ENCODE measurements around the gene SPEG.

Gene SPEG

DNA sequence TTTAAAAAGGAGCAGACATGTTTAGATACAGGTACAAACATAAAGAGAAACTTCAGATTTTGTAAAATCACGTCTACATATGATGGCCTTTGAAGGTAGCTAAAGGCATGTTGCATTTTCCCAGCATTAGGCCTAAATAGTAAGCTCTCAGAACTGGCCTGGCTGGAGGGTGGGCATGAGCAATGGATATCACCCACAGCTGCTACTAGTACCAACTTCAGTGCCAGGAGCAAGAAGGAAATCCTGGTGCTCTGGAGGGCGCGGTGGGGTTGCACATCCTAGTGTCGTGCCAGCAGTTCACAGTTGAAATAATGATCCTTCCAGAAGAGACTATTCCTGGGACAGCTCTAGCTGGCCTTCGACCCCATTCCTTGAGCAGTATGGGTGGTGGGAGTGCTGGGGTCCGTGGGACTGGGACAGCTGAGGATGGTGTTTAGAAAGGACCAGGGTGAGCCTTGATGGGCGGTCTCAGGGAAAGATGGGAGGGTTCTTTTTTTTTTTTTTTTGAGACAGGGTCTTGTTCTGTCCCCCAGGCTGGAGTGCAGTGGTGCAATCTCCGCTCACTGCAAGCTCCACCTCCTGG is 11.6 kb upstream of the SPEG start:
- DNase-seq (ENCODE audit: low read depth in 1 of 2, low spot score in 1 of 2), result no peak
- no peak overlapping the region for H3K4me3 ChIP-seq (replicated peaks; ENCODE audit: insufficient read depth, low read length)

GRCh38 chr2:219423652-219424377 is 10.8 kb upstream of the SPEG start:
- peaks cover 8% of the 10 kb centered on the region for H3K27me3 ChIP-seq (ENCODE audit: insufficient read depth, poor library complexity, severe bottlenecking)
- DNase-seq (ENCODE audit: low read depth in 1 of 2, low spot score in 1 of 2), result no peak
- no peak overlapping the region for H3K4me3 ChIP-seq (replicated peaks; ENCODE audit: insufficient read depth, low read length)
- no peak for TF ChIP-seq POLR2AphosphoS5 (IDR thresholded peaks at IDR 0.05; ENCODE audit: low read depth)
- no peak for TF ChIP-seq SPI1 (IDR thresholded peaks at IDR 0.05; ENCODE audit: borderline replicate concordance, low read depth)
- TF ChIP-seq, protein P1, sequence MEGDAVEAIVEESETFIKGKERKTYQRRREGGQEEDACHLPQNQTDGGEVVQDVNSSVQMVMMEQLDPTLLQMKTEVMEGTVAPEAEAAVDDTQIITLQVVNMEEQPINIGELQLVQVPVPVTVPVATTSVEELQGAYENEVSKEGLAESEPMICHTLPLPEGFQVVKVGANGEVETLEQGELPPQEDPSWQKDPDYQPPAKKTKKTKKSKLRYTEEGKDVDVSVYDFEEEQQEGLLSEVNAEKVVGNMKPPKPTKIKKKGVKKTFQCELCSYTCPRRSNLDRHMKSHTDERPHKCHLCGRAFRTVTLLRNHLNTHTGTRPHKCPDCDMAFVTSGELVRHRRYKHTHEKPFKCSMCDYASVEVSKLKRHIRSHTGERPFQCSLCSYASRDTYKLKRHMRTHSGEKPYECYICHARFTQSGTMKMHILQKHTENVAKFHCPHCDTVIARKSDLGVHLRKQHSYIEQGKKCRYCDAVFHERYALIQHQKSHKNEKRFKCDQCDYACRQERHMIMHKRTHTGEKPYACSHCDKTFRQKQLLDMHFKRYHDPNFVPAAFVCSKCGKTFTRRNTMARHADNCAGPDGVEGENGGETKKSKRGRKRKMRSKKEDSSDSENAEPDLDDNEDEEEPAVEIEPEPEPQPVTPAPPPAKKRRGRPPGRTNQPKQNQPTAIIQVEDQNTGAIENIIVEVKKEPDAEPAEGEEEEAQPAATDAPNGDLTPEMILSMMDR (IDR thresholded peaks at IDR 0.05; ENCODE audit: insufficient read depth, low read length), result no peak
- no peak for TF ChIP-seq GABPA (IDR thresholded peaks at IDR 0.05; ENCODE audit: low read depth)
- TF ChIP-seq REST (IDR thresholded peaks at IDR 0.05; ENCODE audit: insufficient replicate concordance, low read depth), result no peak
- no peak overlapping the region for H3K27ac ChIP-seq (replicated peaks)

More for the DNA sequence above, 11.6 kb upstream of the SPEG start:
- TF ChIP-seq GABPA (IDR thresholded peaks at IDR 0.05; ENCODE audit: low read depth) (no peak), REST (IDR thresholded peaks at IDR 0.05; ENCODE audit: insufficient replicate concordance, low read depth) (no peak), SPI1 (IDR thresholded peaks at IDR 0.05; ENCODE audit: borderline replicate concordance, low read depth) (no peak), POLR2AphosphoS5 (IDR thresholded peaks at IDR 0.05; ENCODE audit: low read depth) (no peak)
- TF ChIP-seq, protein P1 (IDR thresholded peaks at IDR 0.05; ENCODE audit: insufficient read depth, low read length), result no peak
- Histone ChIP-seq H3K27ac (replicated peaks) (no peak overlapping the region), H3K27me3 (ENCODE audit: insufficient read depth, poor library complexity, severe bottlenecking) (peaks cover 16% of the 10 kb centered on the region)

- Histone ChIP-seq H3K27me3 (ENCODE audit: insufficient read depth, poor library complexity, severe bottlenecking) (no peaks in the 10 kb centered on the region), H3K4me3 (replicated peaks; ENCODE audit: insufficient read depth, low read length) (no peak overlapping the region), H3K27ac (replicated peaks) (no peak overlapping the region)
- no peak for DNase-seq (ENCODE audit: low read depth in 1 of 2, low spot score in 1 of 2)
- TF ChIP-seq SPI1 (IDR thresholded peaks at IDR 0.05; ENCODE audit: borderline replicate concordance, low read depth), result no peak
- TF ChIP-seq GABPA (IDR thresholded peaks at IDR 0.05; ENCODE audit: low read depth), result no peak
- no peak for TF ChIP-seq POLR2AphosphoS5 (IDR thresholded peaks at IDR 0.05; ENCODE audit: low read depth)
- TF ChIP-seq, protein P1 (IDR thresholded peaks at IDR 0.05; ENCODE audit: insufficient read depth, low read length), result no peak
- no peak for TF ChIP-seq REST (IDR thresholded peaks at IDR 0.05; ENCODE audit: insufficient replicate concordance, low read depth)
Observed at GRCh38 chr2:219425238-219426067, 9.2 kb upstream of the SPEG start.
